ENCODE data around the gene TXK.

GRCh38 chr4:48178931-48179330 is 44.9 kb upstream of the TXK start:
- TF ChIP-seq ZNF274 (IDR thresholded peaks at IDR 0.05; ENCODE audit: low read depth, low read length) = no peak
- TF ChIP-seq, protein P1, sequence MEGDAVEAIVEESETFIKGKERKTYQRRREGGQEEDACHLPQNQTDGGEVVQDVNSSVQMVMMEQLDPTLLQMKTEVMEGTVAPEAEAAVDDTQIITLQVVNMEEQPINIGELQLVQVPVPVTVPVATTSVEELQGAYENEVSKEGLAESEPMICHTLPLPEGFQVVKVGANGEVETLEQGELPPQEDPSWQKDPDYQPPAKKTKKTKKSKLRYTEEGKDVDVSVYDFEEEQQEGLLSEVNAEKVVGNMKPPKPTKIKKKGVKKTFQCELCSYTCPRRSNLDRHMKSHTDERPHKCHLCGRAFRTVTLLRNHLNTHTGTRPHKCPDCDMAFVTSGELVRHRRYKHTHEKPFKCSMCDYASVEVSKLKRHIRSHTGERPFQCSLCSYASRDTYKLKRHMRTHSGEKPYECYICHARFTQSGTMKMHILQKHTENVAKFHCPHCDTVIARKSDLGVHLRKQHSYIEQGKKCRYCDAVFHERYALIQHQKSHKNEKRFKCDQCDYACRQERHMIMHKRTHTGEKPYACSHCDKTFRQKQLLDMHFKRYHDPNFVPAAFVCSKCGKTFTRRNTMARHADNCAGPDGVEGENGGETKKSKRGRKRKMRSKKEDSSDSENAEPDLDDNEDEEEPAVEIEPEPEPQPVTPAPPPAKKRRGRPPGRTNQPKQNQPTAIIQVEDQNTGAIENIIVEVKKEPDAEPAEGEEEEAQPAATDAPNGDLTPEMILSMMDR (IDR thresholded peaks at IDR 0.05 in 2 of 3, conservative IDR thresholded peaks at IDR 0.05 in 1 of 3; ENCODE audit: borderline replicate concordance in 1 of 3, insufficient read depth in 1 of 3, low read depth in 2 of 3, low read length in 2 of 3) = no peak
- TF ChIP-seq POLR2A (IDR thresholded peaks at IDR 0.05; ENCODE audit: borderline replicate concordance, extremely low read depth, insufficient read depth, insufficient read length) = no peak
- no peak for TF ChIP-seq EZH2 (IDR thresholded peaks at IDR 0.05)
- no peak for TF ChIP-seq SIN3A (IDR thresholded peaks at IDR 0.05; ENCODE audit: low read depth)
- no peak for TF ChIP-seq MAX (IDR thresholded peaks at IDR 0.05)
- TF ChIP-seq POLR2AphosphoS5 (IDR thresholded peaks at IDR 0.05; ENCODE audit: low read depth, low read length) = no peak
- TF ChIP-seq SP1 (IDR thresholded peaks at IDR 0.05; ENCODE audit: low read depth) = no peak
- TF ChIP-seq, protein P2, sequence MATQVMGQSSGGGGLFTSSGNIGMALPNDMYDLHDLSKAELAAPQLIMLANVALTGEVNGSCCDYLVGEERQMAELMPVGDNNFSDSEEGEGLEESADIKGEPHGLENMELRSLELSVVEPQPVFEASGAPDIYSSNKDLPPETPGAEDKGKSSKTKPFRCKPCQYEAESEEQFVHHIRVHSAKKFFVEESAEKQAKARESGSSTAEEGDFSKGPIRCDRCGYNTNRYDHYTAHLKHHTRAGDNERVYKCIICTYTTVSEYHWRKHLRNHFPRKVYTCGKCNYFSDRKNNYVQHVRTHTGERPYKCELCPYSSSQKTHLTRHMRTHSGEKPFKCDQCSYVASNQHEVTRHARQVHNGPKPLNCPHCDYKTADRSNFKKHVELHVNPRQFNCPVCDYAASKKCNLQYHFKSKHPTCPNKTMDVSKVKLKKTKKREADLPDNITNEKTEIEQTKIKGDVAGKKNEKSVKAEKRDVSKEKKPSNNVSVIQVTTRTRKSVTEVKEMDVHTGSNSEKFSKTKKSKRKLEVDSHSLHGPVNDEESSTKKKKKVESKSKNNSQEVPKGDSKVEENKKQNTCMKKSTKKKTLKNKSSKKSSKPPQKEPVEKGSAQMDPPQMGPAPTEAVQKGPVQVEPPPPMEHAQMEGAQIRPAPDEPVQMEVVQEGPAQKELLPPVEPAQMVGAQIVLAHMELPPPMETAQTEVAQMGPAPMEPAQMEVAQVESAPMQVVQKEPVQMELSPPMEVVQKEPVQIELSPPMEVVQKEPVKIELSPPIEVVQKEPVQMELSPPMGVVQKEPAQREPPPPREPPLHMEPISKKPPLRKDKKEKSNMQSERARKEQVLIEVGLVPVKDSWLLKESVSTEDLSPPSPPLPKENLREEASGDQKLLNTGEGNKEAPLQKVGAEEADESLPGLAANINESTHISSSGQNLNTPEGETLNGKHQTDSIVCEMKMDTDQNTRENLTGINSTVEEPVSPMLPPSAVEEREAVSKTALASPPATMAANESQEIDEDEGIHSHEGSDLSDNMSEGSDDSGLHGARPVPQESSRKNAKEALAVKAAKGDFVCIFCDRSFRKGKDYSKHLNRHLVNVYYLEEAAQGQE (IDR thresholded peaks at IDR 0.05; ENCODE audit: low read depth) = no peak
- TF ChIP-seq RAD21 (IDR thresholded peaks at IDR 0.05; ENCODE audit: low read depth) = no peak
- no peak for TF ChIP-seq JUND (IDR thresholded peaks at IDR 0.05)
- TF ChIP-seq FOSL1 (IDR thresholded peaks at IDR 0.05; ENCODE audit: low read depth) = no peak
- no peak for TF ChIP-seq YY1 (IDR thresholded peaks at IDR 0.05; ENCODE audit: extremely low read depth, insufficient replicate concordance, low read depth, low read length)
- TF ChIP-seq, protein P3, sequence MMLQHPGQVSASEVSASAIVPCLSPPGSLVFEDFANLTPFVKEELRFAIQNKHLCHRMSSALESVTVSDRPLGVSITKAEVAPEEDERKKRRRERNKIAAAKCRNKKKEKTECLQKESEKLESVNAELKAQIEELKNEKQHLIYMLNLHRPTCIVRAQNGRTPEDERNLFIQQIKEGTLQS (IDR thresholded peaks at IDR 0.05) = no peak

All from HCT116 (cell line).